Cardiac muscle cell (in vitro differentiated cells and primary cell): ENCODE results near the gene ATP6V1F. TPM values are rescaled to one million over a fixed set of nuclear protein-coding genes. Genes with fewer than 3 reads are reported as not detected.

Experiments
- DNase-seq, 2 donors: peaks; one replicate each; pipeline versions ENCODE4 v3.0.0 to v3.0.0-alpha.2; 2010 to 2017; ENCODE audit warnings: low read depth in 1 of 2, low spot score in 1 of 2
- H3K27ac ChIP-seq: fragments of 200-600 bp; sonication (generic); 2 replicates; pipeline ENCODE4 v1.5.1; 2016
- H3K27me3 ChIP-seq: fragments of 200-600 bp; sonication (generic); 2 replicates; pipeline ENCODE4 v1.6.0; 2016; ENCODE audit warnings: control low read depth
- H3K36me3 ChIP-seq: fragments of 200-600 bp; sonication (generic); 2 replicates; pipeline ENCODE4 v1.5.1; 2016; ENCODE audit warnings: control low read depth
- H3K4me1 ChIP-seq: fragments of 200-600 bp; sonication (generic); 2 replicates; pipeline ENCODE4 v1.8.1; 2017; ENCODE audit warnings: low read depth, mild to moderate bottlenecking, mixed run types
- H3K4me3 ChIP-seq: fragments of 200-600 bp; sonication (generic); 2 replicates; pipeline ENCODE4 v1.5.1; 2016; ENCODE audit warnings: mild to moderate bottlenecking
- H3K9me3 ChIP-seq: fragments of 200-600 bp; sonication (generic); 2 replicates; pipeline ENCODE4 v1.5.1; 2017; ENCODE audit warnings: low read depth, mild to moderate bottlenecking, control low read depth
- polyA plus RNA-seq: library from polyadenylated mRNA; unstranded; fragments of >200 nt; fragmentation: Nextera tagmentation; extraction: Ambion mirVana; gene quantifications from 2 replicates; pipeline ENCODE4 v1.2.1, GENCODE V29; 2016
- total RNA-seq: library from RNA; depleted of rRNA; stranded (reverse); fragments of >200 nt; gene quantifications from 2 replicates; pipeline ENCODE4 v1.2.3, GENCODE V29; 2016
- TF ChIP-seq, protein P1 (sequence below): IDR thresholded peaks from 2 replicates; pipeline ENCODE4 v1.5.1; 2012; ENCODE audit warnings: low read depth, mild to moderate bottlenecking, low read length

Gene ATP6V1F
- total and polyA plus RNA-seq, 2 experiments from 2014 or later, result 113 to 284 TPM

DNA sequence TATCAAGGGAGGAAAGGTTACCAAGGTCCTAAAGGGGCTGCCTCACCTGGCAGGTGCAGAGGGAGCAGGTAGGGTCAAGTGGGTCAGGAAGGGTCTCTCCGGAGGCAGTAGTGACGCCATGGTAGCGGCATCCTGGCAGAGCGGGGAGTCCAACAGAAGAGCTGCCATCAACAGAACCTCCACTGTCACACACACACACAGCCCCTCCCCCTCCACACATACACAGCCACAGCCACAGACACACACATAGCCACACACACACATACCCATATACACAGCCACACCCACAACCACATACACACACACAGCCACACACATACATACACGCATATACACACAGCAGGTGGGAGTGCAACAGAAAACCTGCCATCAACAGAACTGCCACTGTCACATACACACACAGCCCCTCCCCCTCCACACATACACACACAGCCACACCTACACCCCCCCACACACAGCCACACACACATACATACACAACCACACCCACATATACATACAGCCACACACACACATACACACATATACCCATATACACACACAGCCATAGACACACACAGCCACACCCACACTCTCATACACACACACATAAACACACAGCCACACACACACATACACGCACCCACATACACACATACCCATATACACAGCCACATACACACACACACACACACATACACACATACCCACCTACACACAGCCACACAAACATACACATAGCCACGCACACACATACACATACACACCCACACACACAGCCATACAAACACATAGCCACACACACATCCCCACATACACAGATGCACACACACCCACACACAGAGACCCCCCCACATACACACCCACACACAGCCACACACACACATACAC, 24.7 kb downstream of the ATP6V1F start:
- no peak overlapping the region for H3K4me3 ChIP-seq
- H3K36me3 ChIP-seq, result no peaks in the 10 kb centered on the region
- H3K27me3 ChIP-seq, result peaks cover 19% of the 10 kb centered on the region
- no peaks in the 10 kb centered on the region for H3K4me1 ChIP-seq
- DNase-seq, result no peak
- H3K9me3 ChIP-seq, result no peaks in the 10 kb centered on the region
- TF ChIP-seq, protein P1, sequence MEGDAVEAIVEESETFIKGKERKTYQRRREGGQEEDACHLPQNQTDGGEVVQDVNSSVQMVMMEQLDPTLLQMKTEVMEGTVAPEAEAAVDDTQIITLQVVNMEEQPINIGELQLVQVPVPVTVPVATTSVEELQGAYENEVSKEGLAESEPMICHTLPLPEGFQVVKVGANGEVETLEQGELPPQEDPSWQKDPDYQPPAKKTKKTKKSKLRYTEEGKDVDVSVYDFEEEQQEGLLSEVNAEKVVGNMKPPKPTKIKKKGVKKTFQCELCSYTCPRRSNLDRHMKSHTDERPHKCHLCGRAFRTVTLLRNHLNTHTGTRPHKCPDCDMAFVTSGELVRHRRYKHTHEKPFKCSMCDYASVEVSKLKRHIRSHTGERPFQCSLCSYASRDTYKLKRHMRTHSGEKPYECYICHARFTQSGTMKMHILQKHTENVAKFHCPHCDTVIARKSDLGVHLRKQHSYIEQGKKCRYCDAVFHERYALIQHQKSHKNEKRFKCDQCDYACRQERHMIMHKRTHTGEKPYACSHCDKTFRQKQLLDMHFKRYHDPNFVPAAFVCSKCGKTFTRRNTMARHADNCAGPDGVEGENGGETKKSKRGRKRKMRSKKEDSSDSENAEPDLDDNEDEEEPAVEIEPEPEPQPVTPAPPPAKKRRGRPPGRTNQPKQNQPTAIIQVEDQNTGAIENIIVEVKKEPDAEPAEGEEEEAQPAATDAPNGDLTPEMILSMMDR, result no peak
- no peak overlapping the region for H3K27ac ChIP-seq

DNA sequence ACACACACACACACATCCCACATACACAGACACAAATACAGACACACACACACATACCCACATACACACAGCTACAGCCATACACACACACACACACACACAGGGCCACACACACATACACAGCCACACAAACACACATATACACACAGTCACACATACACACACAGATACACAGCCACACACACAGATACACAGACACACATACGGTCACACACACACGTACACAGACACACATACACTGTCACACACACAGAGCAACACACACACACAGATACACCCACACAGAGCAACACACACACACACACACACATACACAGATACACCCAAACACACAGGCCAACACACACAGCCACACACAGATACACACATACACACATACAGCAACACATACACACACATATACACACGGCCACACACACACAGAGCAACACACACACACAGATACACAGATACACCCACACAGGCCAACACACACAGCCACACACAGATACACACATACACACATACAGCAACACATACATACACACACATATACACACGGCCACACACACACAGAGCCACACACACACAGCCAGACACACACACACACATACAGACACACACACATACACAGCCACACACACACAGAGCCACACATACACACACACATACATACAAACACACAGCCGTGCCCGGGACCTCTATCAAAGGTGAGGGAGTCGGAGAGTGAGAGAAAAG, 25.5 kb downstream of the ATP6V1F start:
- Histone ChIP-seq H3K27me3 (peaks cover 19% of the 10 kb centered on the region), H3K4me1 (no peaks in the 10 kb centered on the region), H3K36me3 (no peaks in the 10 kb centered on the region), H3K4me3 (no peak overlapping the region), H3K9me3 (no peaks in the 10 kb centered on the region), H3K27ac (no peak overlapping the region)
- no peak for DNase-seq
- TF ChIP-seq, protein P1, result no peak

DNA sequence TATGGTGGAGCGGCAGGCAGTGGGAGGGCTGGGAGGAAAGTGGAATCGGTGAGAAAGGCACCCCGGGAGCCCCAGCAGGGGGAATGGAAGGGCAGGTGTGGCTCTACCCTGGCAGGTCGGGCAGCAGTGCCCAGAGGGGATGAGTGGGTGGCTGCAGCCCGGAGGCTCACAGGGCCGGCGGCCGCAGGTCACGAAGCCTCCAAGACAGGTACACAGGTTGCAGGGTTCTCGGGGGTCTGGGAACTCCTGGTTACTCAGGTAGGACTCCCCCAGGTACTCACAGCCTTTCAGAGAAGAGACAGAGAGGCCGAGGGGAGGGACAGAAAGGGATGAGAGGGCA, 26.1 kb downstream of the ATP6V1F start:
- Histone ChIP-seq H3K27ac (no peak overlapping the region), H3K4me1 (no peaks in the 10 kb centered on the region), H3K9me3 (no peaks in the 10 kb centered on the region), H3K36me3 (no peaks in the 10 kb centered on the region), H3K27me3 (peaks cover 19% of the 10 kb centered on the region), H3K4me3 (no peak overlapping the region)
- no peak for DNase-seq
- TF ChIP-seq, protein P1, result no peak

DNA sequence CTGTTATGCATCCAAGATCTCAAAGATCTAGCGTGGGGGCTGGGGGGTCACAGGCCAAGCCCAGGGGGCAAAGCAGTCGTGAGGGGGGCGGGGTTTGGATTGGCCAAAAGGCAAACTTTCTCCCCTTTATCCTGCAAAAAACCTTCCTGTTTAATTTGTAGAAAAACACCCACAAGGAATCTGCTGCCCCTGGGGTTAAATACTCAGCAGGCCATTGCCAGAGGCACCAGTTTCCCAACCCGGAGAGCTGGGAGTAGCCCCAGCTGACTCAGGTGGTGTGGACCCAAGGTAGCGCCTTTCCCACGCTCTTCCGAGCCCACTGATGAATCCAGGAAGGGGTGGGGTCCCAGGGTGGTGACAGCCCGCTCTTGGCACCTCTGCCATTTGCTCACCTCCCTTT, 26.5 kb downstream of the ATP6V1F start:
- H3K27me3 ChIP-seq, result peaks cover 19% of the 10 kb centered on the region
- TF ChIP-seq, protein P1, result no peak
- DNase-seq, result no peak
- no peak overlapping the region for H3K27ac ChIP-seq
- no peaks in the 10 kb centered on the region for H3K4me1 ChIP-seq
- H3K36me3 ChIP-seq, result no peaks in the 10 kb centered on the region
- no peaks in the 10 kb centered on the region for H3K9me3 ChIP-seq
- H3K4me3 ChIP-seq, result no peak overlapping the region

DNA sequence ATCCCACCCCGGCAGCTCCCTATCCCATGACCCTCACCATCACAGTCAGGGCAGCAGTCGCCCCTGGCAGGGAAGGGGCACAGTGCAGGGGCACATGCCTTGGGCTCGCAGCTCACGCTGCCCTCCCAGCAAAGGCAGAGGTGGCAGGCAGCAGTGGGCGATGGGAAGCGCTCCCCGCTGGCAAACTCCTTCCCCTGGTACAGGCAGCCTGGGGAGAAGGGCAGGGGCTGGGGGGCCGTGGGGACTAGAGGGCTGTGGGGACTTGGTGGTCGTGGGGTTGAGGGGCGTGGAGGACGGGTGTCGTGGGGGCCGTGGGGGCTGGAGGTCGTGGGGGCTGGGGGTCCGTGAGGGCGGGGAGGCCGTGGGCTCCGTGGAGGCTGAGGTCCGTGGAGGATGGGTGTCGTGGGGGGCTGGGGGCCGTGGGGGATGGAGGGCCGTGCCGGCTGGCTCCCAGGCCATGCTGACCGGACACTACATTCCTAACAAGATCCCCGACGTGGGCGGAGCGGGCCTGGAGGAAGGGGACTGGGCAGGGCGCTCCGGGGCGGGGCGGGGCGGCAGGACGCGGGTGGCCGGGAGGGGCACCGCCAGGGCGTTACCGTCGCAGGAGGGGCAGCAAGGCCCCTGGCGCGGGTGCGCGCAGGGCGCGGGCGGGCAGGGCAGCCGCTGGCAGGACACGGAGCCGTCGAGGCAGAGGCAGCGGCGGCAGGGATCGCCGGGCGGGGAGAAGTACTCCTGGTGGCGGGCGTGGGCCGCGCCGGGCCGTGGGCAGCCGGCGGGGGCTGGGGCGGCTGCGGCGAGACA, 27.9 kb downstream of the ATP6V1F start:
- DNase-seq, result peak in 1 of 2 donors; percentile 20
- TF ChIP-seq, protein P1, result no peak
- H3K9me3 ChIP-seq, result no peaks in the 10 kb centered on the region
- no peak overlapping the region for H3K4me3 ChIP-seq
- H3K27me3 ChIP-seq, result peaks cover 19% of the 10 kb centered on the region
- H3K27ac ChIP-seq, result no peak overlapping the region
- H3K4me1 ChIP-seq, result no peaks in the 10 kb centered on the region
- no peaks in the 10 kb centered on the region for H3K36me3 ChIP-seq
